ENCODE measurements around the gene ADAMTS19. TPM values are rescaled to one million over a fixed set of nuclear protein-coding genes. Genes with fewer than 3 reads are reported as not detected.

ADAMTS19 gene
- total RNA-seq = 8.7 and 9.5 TPM in 2 replicates

GRCh38 chr5:129459777-129460671 lies at the start of gene ADAMTS19:
Gene ADAMTS19, plus strand, starts transcription at chr5:129460298. Its CDS starts 94 bp downstream, at chr5:129460392.
- no peak for TF ChIP-seq CTCF (IDR thresholded peaks at IDR 0.05; ENCODE audit: insufficient read depth, low read depth, low read length)
- peak; percentile 71 for DNase-seq (ENCODE audit: low read depth)

GRCh38 chr5:129410488-129410887 lies 49.6 kb upstream of the ADAMTS19 start:
- DNase-seq (ENCODE audit: low read depth) = no peak
- TF ChIP-seq CTCF (IDR thresholded peaks at IDR 0.05; ENCODE audit: insufficient read depth, low read depth, low read length) = no peak
- H3K4me3 ChIP-seq (ENCODE audit: low read depth, low read length) = no peak overlapping the region

More at GRCh38 chr5:129459777-129460671, at the start of gene ADAMTS19:
- H3K4me3 ChIP-seq (ENCODE audit: low read depth, low read length) = peak within 1 kb of the TSS; percentile 79

- no peak for TF ChIP-seq CTCF (IDR thresholded peaks at IDR 0.05; ENCODE audit: insufficient read depth, low read depth, low read length)
- H3K4me3 ChIP-seq (ENCODE audit: low read depth, low read length) = no peak overlapping the region
- peak; percentile 93 for DNase-seq (ENCODE audit: low read depth)
Measured at GRCh38 chr5:129412721-129413120, 47.4 kb upstream of the ADAMTS19 start.

GRCh38 chr5:129413570-129413969 lies 46.5 kb upstream of the ADAMTS19 start:
- DNase-seq (ENCODE audit: low read depth) = peak; percentile 72
- no peak for TF ChIP-seq CTCF (IDR thresholded peaks at IDR 0.05; ENCODE audit: insufficient read depth, low read depth, low read length)
- H3K4me3 ChIP-seq (ENCODE audit: low read depth, low read length) = no peak overlapping the region

- no peak overlapping the region for H3K4me3 ChIP-seq (ENCODE audit: low read depth, low read length)
- TF ChIP-seq CTCF (IDR thresholded peaks at IDR 0.05; ENCODE audit: insufficient read depth, low read depth, low read length) = no peak
- DNase-seq (ENCODE audit: low read depth) = no peak
Measured at GRCh38 chr5:129419292-129419691, 40.8 kb upstream of the ADAMTS19 start.

GRCh38 chr5:129425031-129425430 lies 35.1 kb upstream of the ADAMTS19 start:
- no peak for TF ChIP-seq CTCF (IDR thresholded peaks at IDR 0.05; ENCODE audit: insufficient read depth, low read depth, low read length)
- no peak for DNase-seq (ENCODE audit: low read depth)
- H3K4me3 ChIP-seq (ENCODE audit: low read depth, low read length) = no peak overlapping the region

All from fibroblast of villous mesenchyme (primary cell).